NCI-H2081 (cell line): ENCODE data around the gene PTPRN2.

Experiments used
- DNase-seq, 2 experiments: peaks; one replicate each; lab custom pipeline; 2025; lab: John Stamatoyannopoulos, UW

Gene PTPRN2

DNA sequence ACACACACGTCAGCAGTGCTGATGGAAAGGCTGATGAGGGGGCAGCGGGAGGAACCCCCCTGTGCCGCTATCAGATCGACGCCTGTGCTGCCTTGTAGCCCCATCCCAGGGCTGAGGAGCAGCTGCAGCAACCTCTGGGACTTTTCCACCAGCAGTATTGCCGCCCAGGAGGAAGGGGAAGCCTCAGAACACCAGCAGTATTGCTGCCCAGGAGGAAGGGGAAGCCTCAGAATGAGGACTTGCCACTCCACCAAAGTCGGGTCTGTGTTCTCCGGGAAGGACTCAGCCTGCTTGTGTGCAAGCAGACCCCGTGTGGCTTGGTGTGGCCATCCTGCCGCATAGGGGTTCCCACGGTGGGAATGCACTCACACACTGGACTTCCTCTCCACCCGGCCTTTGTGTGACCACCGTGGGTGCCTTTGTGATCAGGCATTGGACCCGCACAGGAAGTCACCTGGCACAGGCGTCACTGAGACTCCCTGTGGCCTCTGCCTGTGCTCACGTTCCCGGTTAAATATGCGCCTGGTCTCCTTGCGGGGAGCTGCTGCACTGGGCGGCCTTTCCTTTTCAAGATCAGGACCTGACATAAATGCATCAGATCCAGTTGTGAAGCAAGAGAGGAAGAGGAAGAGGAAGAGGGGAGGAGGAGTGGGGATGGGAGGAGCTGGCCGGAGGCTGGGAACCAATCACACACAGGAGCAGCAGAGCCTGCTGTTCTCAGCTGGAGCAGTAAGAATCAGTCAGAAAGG lies 1002.3 kb downstream of the PTPRN2 start:
- DNase-seq = no peak

DNA sequence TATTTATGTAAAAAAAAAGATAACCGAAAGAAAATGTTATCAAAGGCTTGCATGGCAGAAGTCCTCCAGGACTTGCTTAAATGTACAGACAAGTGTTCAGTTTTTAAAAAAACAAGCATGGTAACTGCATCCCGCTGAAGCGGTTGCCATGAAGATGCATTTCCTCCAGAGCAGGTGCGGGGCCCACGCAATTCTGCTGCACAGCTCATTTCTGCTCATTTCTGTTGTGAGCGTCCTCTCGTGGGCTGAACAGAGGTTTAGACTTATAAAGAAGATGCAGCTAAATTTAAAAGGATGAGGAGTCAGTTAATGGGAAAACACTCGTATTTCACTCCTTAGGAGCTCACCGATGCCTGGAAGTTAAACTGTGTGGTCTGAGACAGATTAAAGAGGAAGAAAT lies 1003.2 kb downstream of the PTPRN2 start:
- no peak for DNase-seq

DNA sequence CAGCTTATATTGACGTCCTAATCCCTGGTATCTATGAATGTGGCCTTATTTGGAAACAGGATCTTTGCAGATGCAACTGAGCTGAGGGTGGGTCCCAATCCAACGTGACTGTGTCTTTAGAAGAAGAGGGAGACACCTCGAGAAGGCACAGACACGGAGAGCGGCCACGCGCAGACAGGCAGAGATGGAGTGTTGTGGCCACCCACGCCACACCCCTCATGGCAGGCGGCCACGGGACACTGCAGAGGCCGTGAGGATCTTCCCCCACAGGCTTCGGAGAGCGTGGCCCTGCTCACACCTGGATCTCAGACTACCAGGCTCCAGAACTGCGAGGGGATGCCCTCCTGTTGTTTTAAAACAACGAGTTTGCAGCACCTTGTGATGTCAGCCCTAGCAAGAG lies 1005.9 kb downstream of the PTPRN2 start:
- no peak for DNase-seq

DNA sequence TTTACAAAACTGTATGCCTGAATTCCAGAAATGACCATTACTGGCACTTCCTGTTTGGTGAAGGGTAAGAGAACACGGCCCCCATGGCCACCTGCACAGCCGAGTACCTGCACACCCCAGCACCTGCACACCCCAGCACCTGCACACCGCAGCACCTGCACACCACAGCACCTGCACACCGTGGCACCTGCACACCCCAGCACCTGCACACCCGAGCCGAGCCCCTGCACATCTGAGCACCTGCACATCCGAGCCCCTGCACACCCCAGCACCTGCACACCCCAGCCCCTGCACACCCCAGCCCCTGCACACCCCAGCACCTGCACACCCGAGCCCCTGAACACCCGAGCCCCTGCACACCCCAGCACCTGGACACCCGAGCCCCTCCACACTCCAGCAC lies 1007.3 kb downstream of the PTPRN2 start:
- DNase-seq = no peak

DNA sequence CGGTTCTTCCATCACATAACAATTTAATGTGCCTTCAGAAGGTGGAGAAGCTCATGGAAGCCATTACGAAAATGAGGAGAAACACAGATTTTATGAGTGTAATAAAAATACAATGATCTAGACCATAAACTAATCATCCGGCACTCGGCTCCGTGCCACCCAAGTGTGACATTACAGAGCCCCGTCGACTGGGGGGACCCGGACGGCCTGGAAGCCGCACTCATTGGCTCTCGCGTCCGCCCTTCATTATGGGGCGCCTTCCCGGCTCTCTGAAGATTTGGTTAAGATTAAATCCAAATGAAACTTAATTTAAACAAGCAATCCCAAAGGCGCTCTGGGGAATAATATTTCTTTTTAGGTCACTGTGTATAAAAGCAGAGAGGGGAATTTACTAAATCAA lies 1008.2 kb downstream of the PTPRN2 start:
- no peak for DNase-seq

DNA sequence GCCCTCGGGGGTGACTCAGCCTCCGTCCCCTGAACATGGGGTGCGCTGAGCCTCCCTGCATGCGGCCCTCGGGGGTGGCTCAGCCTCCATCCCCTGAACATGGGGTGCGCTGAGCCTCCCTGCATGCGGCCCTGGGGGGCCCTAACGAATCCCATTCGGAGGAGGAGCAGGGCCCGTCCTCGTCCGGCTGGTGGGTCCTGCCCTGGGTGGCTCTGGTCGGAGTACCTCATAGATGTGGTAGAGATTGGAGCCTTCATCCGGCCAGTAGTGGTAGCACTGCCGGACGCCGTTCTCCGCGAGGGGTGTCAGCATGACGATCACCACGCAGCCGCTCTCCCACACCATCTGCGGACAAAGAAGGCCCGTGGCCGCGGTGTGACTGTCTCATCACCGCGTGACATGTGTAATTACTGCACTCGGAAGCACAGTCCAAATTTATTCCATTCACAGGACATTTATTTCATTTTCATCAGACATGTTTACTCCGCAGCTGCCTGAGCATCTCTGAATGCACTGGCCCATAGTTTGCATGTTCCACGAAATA lies 1009.8 kb downstream of the PTPRN2 start:
- no peak for DNase-seq

DNA sequence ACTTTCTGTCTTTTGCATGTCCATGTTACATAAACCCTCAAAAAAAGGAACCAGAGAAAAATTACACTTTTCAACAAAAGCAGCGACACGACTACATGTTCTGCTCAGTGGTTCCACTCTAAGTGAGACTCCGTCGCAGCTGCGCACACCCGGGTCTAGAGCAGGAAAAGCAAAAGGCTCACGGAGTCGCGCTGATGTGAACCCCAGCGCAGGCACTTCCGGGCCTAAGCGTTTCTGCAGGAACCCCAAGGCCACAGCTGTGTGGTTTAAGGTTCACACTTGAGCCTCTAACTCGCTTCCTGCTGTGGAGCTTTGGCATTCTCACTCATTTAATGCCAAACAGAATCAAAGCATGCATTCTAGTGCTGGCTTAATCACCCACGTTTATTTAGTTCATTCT lies 1010.6 kb downstream of the PTPRN2 start:
- no peak for DNase-seq

DNA sequence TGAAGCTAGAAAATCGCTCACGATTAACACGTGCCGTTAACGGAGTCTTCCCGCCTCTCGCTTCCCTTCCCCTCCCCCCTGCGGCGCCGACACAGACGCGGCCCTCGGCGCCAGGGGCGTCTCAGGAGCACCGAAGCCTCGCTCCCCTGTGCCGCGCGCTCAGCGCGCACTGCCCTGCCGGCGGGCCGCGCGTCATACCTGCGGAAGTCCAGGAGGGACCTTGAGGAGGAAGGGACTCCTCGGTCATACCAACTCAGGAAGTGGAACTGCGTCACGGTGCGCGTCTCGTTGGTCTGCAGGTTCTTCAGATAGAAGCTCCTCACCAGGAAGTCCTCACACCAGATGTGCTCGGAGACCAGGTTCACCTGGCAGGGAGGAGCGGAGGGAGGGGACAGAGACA lies 1011.2 kb downstream of the PTPRN2 start:
- no peak for DNase-seq

DNA sequence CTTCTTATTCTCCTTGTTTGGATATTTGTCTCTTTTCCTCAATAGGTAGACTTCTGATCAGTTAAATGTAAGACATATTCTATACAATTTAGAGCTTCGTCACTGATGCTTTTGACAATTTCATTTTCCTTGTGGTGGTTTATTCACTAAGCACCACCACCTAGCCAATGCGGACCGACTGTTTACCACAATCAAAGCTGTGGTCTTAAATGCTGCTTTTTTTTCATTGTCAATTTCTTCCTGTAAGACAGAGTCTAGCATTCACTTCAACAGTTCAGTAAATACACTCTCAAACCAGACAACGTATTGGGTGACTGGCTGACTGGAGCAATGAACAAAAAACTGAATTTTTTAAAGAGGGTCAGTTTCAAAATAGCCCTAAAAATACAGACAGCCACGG lies 1011.8 kb downstream of the PTPRN2 start:
- DNase-seq = no peak

DNA sequence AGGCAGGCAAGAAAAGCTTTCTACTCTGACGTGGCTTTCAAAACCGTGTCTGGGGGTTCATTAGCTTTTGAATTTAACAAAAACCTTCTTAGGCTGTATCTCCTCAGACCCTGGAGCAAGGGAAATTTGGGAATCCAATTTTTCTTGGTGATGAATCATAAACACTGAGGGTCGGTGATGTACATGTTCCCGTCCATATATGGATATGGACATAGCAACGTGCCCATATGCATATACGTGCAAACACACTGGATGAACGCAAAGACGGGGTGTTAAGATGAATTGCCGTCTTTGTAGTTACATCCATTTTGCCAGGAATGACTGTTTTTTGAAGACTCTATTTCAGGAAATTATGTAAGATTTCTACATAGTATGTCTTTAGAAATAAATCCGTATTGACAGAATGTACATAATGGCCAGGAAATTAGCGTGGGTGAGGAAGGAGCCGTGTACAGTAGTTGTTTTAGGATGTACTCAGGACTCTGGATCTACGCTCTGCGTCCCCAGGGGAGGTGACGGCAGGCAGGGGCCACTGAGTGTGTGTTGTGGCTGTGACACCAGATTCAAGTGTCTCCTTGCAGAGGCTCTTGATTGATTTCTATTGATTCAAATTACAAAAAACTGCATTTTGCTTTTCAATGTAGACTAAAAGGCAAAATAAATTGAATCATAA lies 1012.6 kb downstream of the PTPRN2 start:
- DNase-seq = no peak

DNA sequence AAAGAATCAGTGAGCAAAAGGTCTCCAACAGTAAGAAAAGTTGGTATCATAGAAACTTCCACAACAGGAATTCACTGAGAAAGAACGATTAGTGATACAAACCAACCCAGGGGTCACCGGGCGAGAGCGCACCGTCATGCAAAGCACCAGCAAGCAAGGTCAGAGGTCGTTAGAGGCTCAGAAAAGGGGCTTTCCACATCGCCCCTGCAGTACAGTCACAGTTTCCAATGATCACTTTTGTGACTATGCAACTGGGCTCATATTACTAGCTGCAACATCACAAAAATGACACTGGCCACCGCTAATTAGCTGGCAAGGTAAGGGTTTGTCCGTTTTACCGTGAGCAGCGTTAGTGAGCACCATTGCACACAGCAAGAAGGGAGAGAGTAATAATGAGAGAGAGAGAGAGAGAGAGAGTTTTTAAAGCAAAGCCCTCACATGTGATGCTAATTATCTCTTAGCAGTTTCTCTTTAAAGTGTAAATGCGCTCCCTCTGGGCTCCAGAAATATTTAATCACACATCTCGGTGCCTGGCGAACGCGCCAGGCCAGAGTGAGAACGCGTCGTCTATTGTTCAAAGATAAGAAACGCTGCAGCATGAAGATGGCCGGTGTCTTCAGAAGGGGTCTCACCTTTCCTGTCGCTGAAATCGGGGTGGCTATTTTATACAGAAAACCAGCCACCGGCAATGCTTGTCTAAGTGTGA lies 1013.4 kb downstream of the PTPRN2 start:
- DNase-seq = no peak

DNA sequence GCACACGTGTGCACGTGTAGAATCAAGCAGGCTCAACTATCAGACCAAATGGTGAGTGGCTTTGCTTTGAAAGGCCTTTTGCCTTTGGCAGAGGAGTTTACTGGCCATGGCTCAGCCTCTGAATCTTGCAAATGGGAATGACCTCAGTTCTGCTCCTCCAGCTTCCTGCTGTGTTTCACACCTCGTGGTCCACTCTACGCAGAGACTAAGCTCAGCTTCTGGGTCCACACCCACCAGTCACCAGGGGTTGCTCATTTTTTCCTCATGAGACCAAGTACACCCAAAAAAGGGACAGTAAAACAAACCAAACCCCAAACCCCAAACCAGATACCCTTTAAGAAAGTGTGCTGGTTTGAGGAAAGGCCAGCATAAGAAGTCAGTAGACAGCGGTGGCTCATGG lies 1014.4 kb downstream of the PTPRN2 start:
- no peak for DNase-seq

DNA sequence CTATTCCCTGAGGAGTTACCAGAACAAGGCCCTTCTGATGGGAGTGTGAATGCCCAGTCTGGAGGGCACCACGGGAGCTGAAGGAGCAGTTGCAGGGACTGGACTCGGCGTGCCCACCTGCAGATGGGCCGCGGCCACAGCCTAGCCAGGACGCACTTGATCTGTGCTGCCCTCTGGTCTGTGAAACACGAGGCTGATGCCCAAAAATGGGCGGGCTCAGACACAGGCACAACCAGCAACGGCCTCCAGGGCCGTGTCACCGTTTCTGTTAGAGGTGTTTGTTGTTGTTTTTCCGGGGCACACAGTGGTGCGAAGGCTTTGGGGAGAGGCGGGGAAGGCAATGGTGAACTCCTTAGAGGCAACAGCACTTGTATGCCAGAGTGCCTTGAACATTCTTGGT lies 1015.0 kb downstream of the PTPRN2 start:
- DNase-seq = no peak

DNA sequence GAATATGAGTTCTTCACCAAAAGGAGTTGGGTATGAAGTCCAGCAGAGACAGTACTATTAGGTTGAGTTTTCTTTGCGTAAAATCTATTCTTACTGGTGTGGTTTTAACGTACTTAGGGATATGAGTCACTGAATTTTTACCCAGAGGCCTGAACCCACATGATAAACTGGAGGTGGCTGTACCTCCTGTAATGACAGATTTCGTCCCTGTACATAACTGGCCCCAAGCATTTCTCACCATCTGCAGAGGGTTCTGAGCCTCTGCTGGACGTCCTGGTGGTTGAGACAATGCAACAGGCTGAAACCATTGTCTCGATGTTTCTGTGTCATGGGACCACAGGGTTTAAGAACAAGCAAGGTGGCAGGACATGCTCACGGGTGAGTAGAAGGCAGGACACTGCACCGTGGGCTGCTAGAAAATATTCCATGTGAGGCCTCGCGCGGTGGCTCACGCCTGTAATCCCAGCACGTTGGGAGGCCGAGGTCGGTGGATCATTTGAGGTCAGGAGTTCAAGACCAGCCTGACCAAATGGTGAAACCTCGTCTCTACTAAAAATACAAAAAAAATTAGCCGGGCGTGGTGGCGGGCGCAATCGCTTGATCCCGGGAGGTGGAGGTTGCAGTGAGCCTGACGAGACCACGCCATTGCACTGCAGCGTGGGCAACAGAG lies 1017.0 kb downstream of the PTPRN2 start:
- no peak for DNase-seq

DNA sequence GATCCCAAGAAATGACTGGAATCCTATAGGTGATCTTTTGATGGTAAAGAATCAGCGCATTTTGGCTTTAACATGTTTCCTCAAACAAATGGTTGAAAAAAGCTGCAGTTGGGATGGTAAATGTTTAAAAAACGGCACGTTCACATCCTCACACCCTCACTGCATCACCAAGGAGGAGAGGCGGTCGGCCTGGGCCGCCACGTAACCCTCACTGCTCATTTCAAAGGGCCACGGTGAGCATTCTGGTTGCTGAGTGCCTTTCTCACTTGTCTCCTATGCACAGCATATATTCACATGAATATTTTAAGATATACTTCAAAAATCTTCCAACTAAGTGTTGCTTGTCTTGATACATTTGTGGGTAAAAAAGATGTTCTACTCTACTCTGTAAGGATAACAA lies 1017.7 kb downstream of the PTPRN2 start:
- DNase-seq = no peak

DNA sequence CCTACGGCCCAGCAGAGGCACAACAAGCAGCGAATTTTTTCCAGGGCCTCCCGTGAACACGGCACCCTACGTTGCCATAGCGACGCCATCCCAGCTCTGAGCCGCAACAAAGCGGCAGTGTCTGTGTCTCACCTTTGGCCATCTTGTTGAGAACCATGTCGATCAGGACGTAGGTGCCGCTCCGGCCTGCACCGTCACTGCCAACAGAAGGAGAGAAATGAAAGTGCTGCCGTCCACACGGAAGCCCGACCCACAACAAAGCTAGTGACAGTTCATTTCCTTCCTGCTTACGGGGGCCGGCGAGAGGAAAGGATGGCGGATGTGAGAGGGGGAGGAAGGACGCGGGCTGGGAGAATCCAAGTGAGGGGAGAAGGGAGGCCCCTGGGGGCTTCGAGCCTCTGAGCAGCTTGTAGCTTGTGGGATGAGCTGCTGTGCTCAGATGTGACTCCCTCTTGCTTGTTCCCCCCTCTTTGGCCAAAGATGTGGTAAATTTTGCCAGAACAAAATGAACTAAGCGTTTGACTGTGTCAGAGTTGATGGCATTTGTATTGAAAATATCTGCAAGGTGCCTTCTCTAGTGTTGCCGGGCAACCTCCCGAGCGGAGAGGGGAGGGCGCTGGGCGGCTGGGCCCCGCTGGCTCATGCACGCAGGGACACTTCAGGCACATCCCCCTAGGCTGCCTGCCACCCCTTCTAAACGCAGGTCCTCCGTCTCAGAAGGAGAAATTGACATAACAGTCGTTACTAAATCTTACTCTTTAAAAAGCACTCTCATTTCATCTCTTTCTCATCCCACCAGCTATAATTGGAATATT lies 1018.6 kb downstream of the PTPRN2 start:
- no peak for DNase-seq

DNA sequence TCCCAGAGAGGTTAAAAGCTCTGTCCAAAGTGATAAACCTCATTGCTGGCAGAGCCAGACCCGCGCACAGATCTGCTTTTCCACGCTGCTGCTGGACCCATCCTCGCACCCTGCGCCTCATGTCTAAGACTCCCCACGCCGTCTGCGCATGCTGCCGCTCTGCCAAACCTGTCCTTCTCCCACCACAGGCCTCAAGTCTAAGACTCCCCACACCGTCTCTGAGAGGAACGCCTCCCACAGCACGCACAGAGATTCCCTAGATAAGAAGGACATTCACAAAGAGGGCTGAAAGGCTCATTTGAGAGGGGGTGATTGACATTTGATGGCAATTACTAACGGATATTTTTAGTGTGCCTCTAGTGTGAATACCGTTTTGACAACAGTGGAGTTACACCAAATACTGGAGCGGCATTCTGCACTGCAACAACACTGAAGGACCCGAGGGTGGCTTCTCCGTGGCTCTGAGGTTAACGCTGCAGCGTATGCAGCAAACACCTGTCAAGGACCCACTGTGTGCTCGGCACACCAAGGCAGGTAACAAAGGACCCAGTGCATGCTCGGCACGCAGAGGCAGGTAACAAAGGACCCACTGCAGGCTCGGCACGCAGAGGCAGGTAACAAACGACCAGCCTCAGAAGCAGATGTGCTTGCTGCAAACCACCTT lies 1019.4 kb downstream of the PTPRN2 start:
- DNase-seq = no peak

DNA sequence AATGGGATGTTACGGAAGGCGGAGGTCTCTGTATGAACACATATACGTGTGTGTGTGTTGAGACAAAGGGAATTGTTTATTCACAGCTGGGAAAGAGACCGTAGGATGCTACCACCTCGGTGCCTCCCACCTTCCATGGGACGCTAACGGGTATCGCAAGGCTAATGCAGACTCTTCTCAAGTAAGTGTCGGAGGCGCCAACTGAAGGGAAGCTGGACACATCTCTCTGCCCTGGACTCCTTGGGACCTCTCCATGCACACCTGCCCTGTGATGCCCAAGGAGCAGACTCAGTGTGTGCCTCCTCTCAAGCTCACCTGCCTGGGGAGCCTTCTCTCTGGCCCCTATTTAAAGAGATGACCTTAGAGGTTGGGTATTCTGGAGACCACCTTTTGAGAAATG lies 1020.0 kb downstream of the PTPRN2 start:
- DNase-seq = no peak

DNA sequence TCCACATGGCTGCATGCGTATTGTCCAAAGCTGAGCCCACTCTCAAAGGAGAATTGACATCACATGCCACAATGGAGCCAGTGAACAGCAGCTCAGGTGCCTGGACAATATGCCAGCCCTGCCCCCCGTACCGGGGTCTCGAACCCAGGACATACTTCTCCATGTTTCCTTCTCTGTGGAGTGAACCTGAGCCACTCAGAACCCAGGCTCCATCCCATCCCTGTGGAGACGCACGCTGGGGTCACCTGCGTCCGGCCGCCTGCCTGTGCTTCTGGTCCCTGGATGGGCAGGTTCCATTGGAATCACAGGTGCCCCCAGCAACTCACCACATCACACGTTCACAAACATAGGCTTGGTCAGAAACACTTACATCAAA lies 1021.0 kb downstream of the PTPRN2 start:
- no peak for DNase-seq

DNA sequence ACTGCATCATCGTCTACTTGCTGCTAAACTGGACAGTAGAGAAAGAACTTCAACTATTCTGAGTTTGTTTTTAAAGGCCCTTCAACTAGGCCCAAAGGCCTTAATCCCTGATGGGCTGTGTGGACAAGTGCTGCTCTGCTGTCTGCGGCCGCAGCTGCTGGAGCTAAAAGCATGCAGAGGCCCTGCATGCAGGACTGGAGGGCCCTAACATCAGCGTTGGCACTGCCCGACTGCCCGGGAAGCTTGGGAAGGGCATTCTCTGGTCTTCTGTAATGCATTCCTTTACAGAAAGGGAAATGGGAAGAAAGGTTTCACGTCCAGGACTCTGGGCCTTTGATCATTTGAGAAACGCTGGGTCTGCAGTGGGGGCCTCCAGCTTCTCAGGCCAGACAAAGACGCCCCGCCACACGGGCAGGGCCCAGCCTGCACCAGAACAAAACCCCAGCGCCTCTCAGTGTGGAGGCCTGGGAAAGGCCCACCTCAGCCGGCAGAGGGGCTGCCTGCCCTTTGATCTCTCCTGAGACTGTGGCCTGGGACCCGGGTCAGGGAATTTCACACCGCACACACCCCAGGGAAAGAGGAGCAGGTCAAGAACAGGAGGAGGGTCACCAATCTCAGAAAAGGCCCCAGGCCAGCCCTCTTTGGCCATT lies 1021.5 kb downstream of the PTPRN2 start:
- DNase-seq = no peak

DNA sequence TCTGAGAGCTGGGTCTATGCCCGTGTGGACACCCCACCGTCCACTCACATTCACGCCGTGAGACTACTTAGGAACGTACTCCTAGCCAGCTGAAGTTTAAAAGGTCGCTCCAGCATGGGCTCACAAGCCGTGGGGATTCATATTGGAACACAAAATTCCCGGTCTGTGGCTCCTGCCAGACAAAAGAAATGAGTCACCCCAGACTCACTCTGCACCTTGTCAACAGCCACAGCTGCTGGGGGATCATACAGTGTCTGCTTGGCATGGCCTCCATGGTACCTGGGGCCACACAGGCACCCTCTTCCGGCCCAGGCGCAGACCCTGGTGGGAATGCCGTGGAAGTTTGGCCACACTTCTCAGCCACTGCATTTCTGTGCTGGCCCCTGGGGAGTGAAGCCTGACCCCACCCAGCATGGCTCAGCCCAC lies 1022.4 kb downstream of the PTPRN2 start:
- DNase-seq = no peak
